ENCODE data around the gene ESYT1. TPM values are rescaled to one million over a fixed set of nuclear protein-coding genes. Genes with fewer than 3 reads are reported as not detected.

Gene ESYT1
- total RNA-seq, 1 experiment from 2014 or later: 152 TPM

DNA sequence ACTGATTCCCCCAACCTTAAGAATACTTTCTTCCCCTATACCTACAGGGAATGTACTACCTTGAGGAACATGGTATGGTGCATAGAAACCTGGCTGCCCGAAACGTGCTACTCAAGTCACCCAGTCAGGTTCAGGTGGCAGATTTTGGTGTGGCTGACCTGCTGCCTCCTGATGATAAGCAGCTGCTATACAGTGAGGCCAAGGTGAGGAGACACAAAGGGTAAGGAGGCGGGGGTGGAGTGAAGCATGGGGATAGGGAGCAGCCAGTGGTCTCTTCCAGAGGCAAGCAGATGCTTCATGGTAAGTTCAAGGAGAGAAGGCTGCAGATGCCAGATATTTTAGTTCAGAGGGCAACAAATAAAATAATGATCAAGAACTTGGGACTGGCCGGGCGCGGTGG lies 30.3 kb upstream of the ESYT1 start:
- ATAC-seq: no peak
- CTCF ChIA-PET: interaction anchor here (0.7 kb wide), 2 partner anchors 12 to 101 kb away, joined by 3 to 7 read pairs; no protein-coding TSS in a partner anchor
- POLR2A ChIA-PET: interaction anchor here (0.6 kb wide), 1 partner anchor 94 kb away, joined by 3 read pairs; no protein-coding TSS in a partner anchor
- no peak for DNase-seq (ENCODE audit: low read depth, low spot score)
- in situ Hi-C loops (cut with HindIII; ENCODE audit: low pct_unique_long_range_greater_than_20kb, low sequenced_read_pairs): no loop called here
- Histone ChIP-seq H3K27ac (ENCODE audit: low read length) (no peak overlapping the region), H3K9me3 (ENCODE audit: control insufficient read depth, insufficient read depth, low read depth, low read length) (no peaks in the 10 kb centered on the region), H3K27me3 (ENCODE audit: control insufficient read depth, insufficient read depth, low read length) (no peaks in the 10 kb centered on the region; the same call in 1 of the 2 replicates), H3K4me3 (ENCODE audit: low read depth in 2 of 2, low read length in 2 of 2) (no peak overlapping the region), H3K4me1 (ENCODE audit: control insufficient read depth, insufficient read depth, low read length) (no peaks in the 10 kb centered on the region), H3K36me3 (ENCODE audit: control insufficient read depth, insufficient read depth, low read length) (no peaks in the 10 kb centered on the region)
- BruUV-seq (replicated peaks): no TSS peak
- no peak for TF ChIP-seq POLR2AphosphoS5 (IDR thresholded peaks at IDR 0.05; ENCODE audit: low read depth, low read length)
- TF ChIP-seq TCF7L2 (IDR thresholded peaks at IDR 0.05; ENCODE audit: low read depth, low read length): no peak
- no peak for TF ChIP-seq REST (IDR thresholded peaks at IDR 0.05; ENCODE audit: insufficient read depth in 1 of 2, low read depth in 2 of 2, low read length in 1 of 2)
- TF ChIP-seq SIN3A (IDR thresholded peaks at IDR 0.05; ENCODE audit: borderline replicate concordance, insufficient read depth, low read depth, low read length): no peak
- TF ChIP-seq CTCF (IDR thresholded peaks at IDR 0.05): no peak
- intact Hi-C loops (cut with micrococcal nuclease; ENCODE audit: unreplicated experiment): no loop called here

DNA sequence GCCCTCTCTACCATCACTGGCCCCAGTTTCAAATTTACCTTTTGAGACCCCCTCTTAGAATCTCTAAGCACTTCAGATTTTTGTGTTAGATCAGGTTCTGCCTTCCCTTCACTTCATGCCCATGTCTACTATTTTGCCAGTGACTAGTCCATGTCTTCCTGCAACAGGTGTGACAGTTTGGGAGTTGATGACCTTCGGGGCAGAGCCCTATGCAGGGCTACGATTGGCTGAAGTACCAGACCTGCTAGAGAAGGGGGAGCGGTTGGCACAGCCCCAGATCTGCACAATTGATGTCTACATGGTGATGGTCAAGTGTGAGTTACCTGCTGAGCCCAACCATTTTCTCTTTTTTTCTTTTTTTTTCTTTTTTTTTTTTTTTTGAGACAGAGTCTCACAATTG lies 29.5 kb upstream of the ESYT1 start:
- no TSS peak for BruUV-seq (replicated peaks)
- CTCF ChIA-PET: interaction anchor here (0.7 kb wide), 1 partner anchor 102 kb away, joined by 3 read pairs; no protein-coding TSS in a partner anchor

More for the DNA sequence above, 29.5 kb upstream of the ESYT1 start:
- no peak for DNase-seq (ENCODE audit: low read depth, low spot score)
- no peaks in the 10 kb centered on the region; the same call in 1 of the 2 replicates for H3K27me3 ChIP-seq (ENCODE audit: control insufficient read depth, insufficient read depth, low read length)
- intact Hi-C loops (cut with micrococcal nuclease; ENCODE audit: unreplicated experiment): no loop called here
- H3K27ac ChIP-seq (ENCODE audit: low read length): no peak overlapping the region
- H3K4me1 ChIP-seq (ENCODE audit: control insufficient read depth, insufficient read depth, low read length): peaks cover 7% of the 10 kb centered on the region
- ATAC-seq: no peak
- TF ChIP-seq POLR2AphosphoS5 (IDR thresholded peaks at IDR 0.05; ENCODE audit: low read depth, low read length): no peak
- TF ChIP-seq CTCF (IDR thresholded peaks at IDR 0.05): no peak
- no peak for TF ChIP-seq REST (IDR thresholded peaks at IDR 0.05; ENCODE audit: insufficient read depth in 1 of 2, low read depth in 2 of 2, low read length in 1 of 2)
- TF ChIP-seq TCF7L2 (IDR thresholded peaks at IDR 0.05; ENCODE audit: low read depth, low read length): no peak
- no peak for TF ChIP-seq SIN3A (IDR thresholded peaks at IDR 0.05; ENCODE audit: borderline replicate concordance, insufficient read depth, low read depth, low read length)
- no peak overlapping the region for H3K4me3 ChIP-seq (ENCODE audit: low read depth in 2 of 2, low read length in 2 of 2)
- no peaks in the 10 kb centered on the region for H3K36me3 ChIP-seq (ENCODE audit: control insufficient read depth, insufficient read depth, low read length)
- in situ Hi-C loops (cut with HindIII; ENCODE audit: low pct_unique_long_range_greater_than_20kb, low sequenced_read_pairs): no loop called here
- no peaks in the 10 kb centered on the region for H3K9me3 ChIP-seq (ENCODE audit: control insufficient read depth, insufficient read depth, low read depth, low read length)
- POLR2A ChIA-PET: interaction anchor here (0.7 kb wide), 1 partner anchor 17 kb away, joined by 6 read pairs; no protein-coding TSS in a partner anchor
